ENCODE results near the gene NCAPD2.

The NCAPD2 gene

GRCh38 chr12:6573001-6573400 is 79.1 kb downstream of the NCAPD2 start:
- DNase-seq, result no peak

- DNase-seq, result no peak
Measured at GRCh38 chr12:6574576-6575295, 80.8 kb downstream of the NCAPD2 start.

DNA sequence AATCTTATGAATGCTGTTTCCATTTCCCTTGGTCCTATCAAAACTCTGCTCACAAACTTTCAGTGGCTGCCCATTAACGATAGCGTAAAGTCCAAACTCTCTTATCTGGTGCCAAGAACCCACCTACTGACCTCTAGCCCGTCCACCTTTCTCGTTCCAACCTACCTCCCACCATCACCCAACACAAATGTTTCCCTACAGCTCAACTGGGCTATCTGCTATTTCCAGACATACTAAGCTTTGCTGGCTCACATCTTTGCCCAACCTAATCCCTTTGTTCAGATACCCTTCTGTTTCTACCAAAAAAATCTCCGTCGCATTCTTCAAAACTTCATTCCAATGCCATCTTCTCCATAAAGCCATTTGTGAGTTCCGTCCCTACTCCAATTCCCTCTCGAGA is 81.7 kb downstream of the NCAPD2 start:
- DNase-seq, result no peak

Measured in C1 segment of cervical spinal cord (tissue), 14 donors.